ENCODE data around the gene MYO1E. TPM values are rescaled to one million over a fixed set of nuclear protein-coding genes. Genes with fewer than 3 reads are reported as not detected.
A peak's percentile ranks its signal among the peaks of the same experiment; 100 is the strongest.

MYO1E gene
- total RNA-seq, 2 donors from 2014 or later: 252 to 329 TPM

DNA sequence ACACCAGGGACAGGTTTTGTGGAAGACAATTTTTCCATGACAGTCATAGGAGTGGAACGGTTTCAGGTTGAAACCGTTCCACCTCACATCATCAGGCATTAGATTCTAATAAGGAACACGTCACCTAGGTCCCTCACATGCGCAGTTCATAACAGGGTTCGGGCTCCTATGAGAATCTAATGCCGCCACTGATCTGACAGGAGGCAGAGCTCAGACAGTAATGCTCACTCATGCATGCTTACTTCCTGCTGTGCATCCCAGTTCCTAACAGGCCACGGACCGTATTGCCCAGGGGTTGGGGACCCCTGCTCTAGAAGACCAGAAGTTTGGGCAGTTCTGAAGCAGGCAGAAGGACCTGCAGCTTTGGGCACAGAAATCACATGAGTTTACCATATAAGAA, 61.5 kb downstream of the MYO1E start:
- Histone ChIP-seq H3K9ac (ENCODE audit: low read depth in 2 of 2, low read length in 2 of 2) (no peak overlapping the region), H3K9me3 (no peaks in the 10 kb centered on the region), H3K36me3 (no peaks in the 10 kb centered on the region), H3K4me3 (no peak overlapping the region), H3K27ac (no peak overlapping the region), H3K4me1 (peaks cover 12% of the 10 kb centered on the region), H3K27me3 (no peaks in the 10 kb centered on the region)
- intact Hi-C loops (cut with DNase I): no loop called here
- DNase-seq: no peak
- TF ChIP-seq, protein P1, sequence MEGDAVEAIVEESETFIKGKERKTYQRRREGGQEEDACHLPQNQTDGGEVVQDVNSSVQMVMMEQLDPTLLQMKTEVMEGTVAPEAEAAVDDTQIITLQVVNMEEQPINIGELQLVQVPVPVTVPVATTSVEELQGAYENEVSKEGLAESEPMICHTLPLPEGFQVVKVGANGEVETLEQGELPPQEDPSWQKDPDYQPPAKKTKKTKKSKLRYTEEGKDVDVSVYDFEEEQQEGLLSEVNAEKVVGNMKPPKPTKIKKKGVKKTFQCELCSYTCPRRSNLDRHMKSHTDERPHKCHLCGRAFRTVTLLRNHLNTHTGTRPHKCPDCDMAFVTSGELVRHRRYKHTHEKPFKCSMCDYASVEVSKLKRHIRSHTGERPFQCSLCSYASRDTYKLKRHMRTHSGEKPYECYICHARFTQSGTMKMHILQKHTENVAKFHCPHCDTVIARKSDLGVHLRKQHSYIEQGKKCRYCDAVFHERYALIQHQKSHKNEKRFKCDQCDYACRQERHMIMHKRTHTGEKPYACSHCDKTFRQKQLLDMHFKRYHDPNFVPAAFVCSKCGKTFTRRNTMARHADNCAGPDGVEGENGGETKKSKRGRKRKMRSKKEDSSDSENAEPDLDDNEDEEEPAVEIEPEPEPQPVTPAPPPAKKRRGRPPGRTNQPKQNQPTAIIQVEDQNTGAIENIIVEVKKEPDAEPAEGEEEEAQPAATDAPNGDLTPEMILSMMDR (IDR thresholded peaks at IDR 0.05): no peak

DNA sequence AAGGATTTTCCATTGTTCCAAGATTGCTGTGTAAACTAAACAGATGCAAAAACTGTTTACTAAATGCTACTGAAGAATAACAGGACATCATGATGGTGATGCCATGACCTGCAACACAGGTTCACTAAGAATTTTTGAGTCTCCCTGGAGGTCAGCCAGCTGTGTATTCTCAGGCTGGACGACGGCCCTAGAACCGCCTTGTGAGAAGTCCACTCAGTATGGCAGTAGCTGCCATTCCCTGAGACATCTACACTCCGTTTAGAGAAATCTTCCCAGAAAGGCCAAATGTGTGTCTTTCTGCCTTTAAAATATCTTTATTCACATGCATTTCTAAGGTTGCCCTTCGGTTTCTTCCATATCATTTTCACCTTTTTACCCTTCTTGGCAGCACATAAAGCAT, 63.3 kb downstream of the MYO1E start:
- no peak overlapping the region for H3K4me3 ChIP-seq
- H3K4me1 ChIP-seq: peaks cover 7% of the 10 kb centered on the region
- H3K9me3 ChIP-seq: no peaks in the 10 kb centered on the region
- no peak for DNase-seq
- TF ChIP-seq, protein P1 (IDR thresholded peaks at IDR 0.05): no peak
- H3K27ac ChIP-seq: no peak overlapping the region
- no peak overlapping the region for H3K9ac ChIP-seq (ENCODE audit: low read depth in 2 of 2, low read length in 2 of 2)
- H3K27me3 ChIP-seq: no peaks in the 10 kb centered on the region
- no peaks in the 10 kb centered on the region for H3K36me3 ChIP-seq
- intact Hi-C loops (cut with DNase I): no loop called here

DNA sequence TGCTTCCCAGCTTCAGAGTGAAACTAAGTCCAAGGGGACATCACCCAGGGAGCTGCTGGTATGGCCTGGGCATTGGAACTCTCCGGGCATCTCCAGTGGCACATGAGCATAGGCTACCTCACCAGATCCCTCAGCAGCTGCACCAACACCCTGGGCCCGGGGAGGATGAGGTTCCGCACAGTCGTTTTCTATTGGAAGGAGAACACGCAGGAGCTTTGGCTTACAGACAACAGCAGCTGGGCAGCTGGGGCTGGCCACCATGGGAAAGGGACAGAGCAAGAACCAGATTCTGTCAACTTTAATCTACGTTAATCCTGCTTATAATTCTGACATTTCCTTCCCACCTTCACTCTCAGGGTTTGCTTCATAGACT, 65.5 kb downstream of the MYO1E start:
- intact Hi-C loops (cut with DNase I): no loop called here

DNA sequence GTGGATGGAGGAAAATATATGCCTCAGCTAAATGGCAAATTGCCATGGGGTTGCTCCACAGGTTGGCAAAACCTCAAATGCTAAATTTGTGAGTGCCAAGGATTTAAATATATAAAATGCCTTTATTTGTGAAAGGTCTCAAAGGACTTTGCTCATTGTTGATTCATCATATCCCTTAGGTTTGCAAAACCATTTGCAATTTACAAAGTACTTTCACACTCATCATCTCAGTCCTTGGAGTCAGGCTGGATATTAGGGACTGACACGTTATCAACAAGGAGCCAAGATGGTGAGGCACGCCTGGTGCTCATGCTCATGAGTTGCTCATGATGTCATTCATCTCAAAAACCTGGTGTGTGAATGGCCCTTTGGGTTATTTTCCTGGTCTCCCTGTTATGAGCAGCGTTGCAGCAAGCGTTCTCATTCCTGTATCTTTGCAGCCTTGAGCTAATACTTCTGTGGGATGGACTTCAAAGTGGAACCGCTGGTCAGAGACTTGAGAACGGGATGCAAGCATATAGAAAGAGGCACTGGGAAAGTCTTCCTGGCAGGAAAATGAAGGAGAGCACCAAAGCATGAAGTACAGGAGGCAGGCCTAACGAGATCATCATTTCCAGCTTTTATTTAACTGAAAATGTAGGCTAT, 66.0 kb downstream of the MYO1E start:
- Histone ChIP-seq H3K4me1 (no peaks in the 10 kb centered on the region), H3K4me3 (no peak overlapping the region), H3K9ac (ENCODE audit: low read depth in 2 of 2, low read length in 2 of 2) (no peak overlapping the region), H3K27ac (peak overlapping the region; percentile 72), H3K27me3 (no peaks in the 10 kb centered on the region), H3K9me3 (no peaks in the 10 kb centered on the region), H3K36me3 (no peaks in the 10 kb centered on the region)
- intact Hi-C loops (cut with DNase I): no loop called here
- TF ChIP-seq, protein P1 (IDR thresholded peaks at IDR 0.05): no peak
- DNase-seq: no peak

More for the DNA sequence above, 65.5 kb downstream of the MYO1E start:
- no peaks in the 10 kb centered on the region for H3K36me3 ChIP-seq
- no peak overlapping the region for H3K9ac ChIP-seq (ENCODE audit: low read depth in 2 of 2, low read length in 2 of 2)
- no peaks in the 10 kb centered on the region for H3K9me3 ChIP-seq
- H3K4me1 ChIP-seq: no peaks in the 10 kb centered on the region
- no peaks in the 10 kb centered on the region for H3K27me3 ChIP-seq
- DNase-seq: no peak
- H3K4me3 ChIP-seq: no peak overlapping the region
- TF ChIP-seq, protein P1 (IDR thresholded peaks at IDR 0.05): no peak
- H3K27ac ChIP-seq: no peak overlapping the region

DNA sequence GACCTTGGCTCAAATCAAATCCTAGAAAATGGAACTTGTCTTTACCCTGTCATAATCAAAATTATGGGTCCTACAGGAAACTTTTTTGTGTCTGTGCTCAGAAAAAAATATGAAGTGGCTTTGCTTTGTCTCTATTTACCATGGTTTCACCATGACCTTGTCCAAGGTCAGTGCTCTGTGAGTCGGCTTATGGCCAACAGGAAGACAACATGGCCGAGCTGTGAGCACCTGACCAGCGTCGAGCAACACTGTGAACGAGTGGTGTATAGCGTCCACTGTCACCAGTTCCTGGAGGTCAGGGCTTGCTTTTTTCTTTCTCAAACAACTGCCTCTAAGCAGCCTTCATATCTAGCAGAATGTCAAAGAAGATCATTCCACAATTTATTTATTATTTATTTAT, 67.9 kb downstream of the MYO1E start:
- Histone ChIP-seq H3K9me3 (no peaks in the 10 kb centered on the region), H3K9ac (ENCODE audit: low read depth in 2 of 2, low read length in 2 of 2) (no peak overlapping the region), H3K27ac (peak overlapping the region; percentile 72), H3K4me3 (no peak overlapping the region), H3K27me3 (no peaks in the 10 kb centered on the region), H3K4me1 (peaks cover 12% of the 10 kb centered on the region), H3K36me3 (no peaks in the 10 kb centered on the region)
- TF ChIP-seq, protein P1 (IDR thresholded peaks at IDR 0.05): no peak
- intact Hi-C loops (cut with DNase I): no loop called here
- DNase-seq: no peak
